K562 treated with DMSO at 1 percent for 24 hours (cell line): ENCODE measurements around the gene TMEM178B. TPM values are rescaled to one million over a fixed set of nuclear protein-coding genes. Genes with fewer than 3 reads are reported as not detected.

ENCODE experiments used
- total RNA-seq: library from RNA; unstranded; fragments of 300-600 nt; gene quantifications from 2 replicates; pipeline ENCODE4 v1.2.3, GENCODE V29; 2022; ENCODE audit warnings: low read depth; ENCODE audit not compliant: insufficient read depth

Gene TMEM178B
- 0.06 and 0.08 TPM in 2 replicates for total RNA-seq

GRCh38 chr7:141073641-141074161, at the start of gene TMEM178B:
TSS of gene TMEM178B (plus strand) at chr7:141074064.

Other genes starting within 250 kb of the TMEM178B start
- 9.0 and 10.3 TPM in 2 replicates for gene BRAF, start 149.1 kb upstream of the TMEM178B start, total RNA-seq
- gene MRPS33, start 59.1 kb upstream of the TMEM178B start, total RNA-seq: 66.3 and 82.0 TPM in 2 replicates